Tibial nerve (tissue), 3 donors: ENCODE data around the gene NOC2L.

Experiments
- CTCF ChIP-seq, 5 experiments: fragments of 200-600 bp in 3 of 5; fragments of 450-650 bp in 2 of 5; sonication (generic) in 3 of 5; IDR thresholded peaks; one replicate each; pipeline ENCODE4 v1.5.1; 2016 to 2019; ENCODE audit warnings: antibody characterized with exemption in 5 of 5, mild to moderate bottlenecking in 3 of 5, moderate library complexity in 2 of 5
- POLR2A ChIP-seq, 2 donors: fragments of 450-650 bp; IDR thresholded peaks; one replicate each; pipeline ENCODE4 v1.6.1; 2017; ENCODE audit warnings: antibody characterized with exemption in 2 of 2, mild to moderate bottlenecking in 2 of 2, moderate library complexity in 2 of 2

DNA sequence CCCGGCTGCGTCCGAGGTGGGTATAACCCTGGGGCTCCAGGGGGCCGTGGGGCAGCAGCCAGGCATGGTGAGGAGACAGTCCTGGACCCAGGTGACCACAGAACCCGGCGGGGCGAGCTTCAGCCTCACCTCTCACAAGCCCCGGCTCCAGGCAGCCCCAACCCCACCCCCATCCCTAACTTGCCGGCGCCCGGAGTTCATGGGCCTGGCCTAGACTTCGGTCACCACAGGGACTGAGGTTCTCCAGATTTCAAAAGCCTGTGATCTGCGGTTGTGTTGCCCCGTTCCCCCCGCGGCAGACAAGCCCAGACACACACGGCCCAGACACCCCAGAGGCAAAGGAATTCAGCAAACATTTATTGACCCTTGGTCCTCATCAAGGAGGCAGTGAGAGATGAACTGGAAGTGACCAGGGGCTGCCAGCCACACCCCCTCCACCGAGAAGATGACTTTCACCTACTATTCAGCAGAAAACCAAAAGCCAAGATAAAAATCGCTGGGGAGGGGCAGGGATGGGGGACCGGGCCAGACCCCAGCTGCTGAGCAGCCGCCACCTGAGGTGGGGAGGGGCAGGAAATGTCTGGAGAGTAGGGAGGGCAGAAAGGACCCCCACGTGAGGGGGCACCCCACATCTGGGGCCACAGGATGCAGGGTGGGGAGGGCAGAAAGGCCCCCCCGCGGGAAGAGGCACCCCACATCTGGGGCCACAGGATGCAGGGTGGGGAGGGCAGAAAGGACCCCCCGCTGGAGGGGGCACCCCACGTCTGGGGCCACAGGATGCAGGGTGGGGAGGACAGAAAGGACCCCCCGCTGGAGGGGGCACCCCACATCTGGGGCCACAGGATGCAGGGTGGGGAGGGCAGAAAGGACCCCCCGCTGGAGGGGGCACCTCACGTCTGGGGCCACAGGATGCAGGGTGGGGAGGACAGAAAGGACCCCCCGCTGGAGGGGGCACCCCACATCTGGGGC is 36.9 kb upstream of the NOC2L start:
- TF ChIP-seq POLR2A (IDR thresholded peaks at IDR 0.05): no peak
- no peak for TF ChIP-seq CTCF (IDR thresholded peaks at IDR 0.05)
